RPMI7951 (cell line): ENCODE measurements around the gene SUMO4. TPM values are rescaled to one million over a fixed set of nuclear protein-coding genes. Genes with fewer than 3 reads are reported as not detected.
"Not testable (repeated sequence)": the region's sequence is repeated elsewhere in the genome, so short reads cannot be mapped to it uniquely, and the experiment has no call there.

Experiments
- DNase-seq: peaks from one replicate; pipeline ENCODE4 v3.0.0-alpha.2; 2012; ENCODE audit warnings: low read depth
- total RNA-seq: library from RNA; depleted of rRNA; stranded (reverse); fragments of >200 nt; shearing (Covaris generic); gene quantifications from 2 replicates; pipeline ENCODE4 v1.2.3, GENCODE V29; 2014

SUMO4 gene
- total RNA-seq, 1 experiment from 2014 or later = 0.84 TPM

GRCh38 chr6:149431905-149432775, 32.1 kb downstream of the SUMO4 start:
- peak; percentile 84 for DNase-seq

GRCh38 chr6:149433405-149433804, 33.3 kb downstream of the SUMO4 start:
- no peak for DNase-seq

GRCh38 chr6:149433881-149434280, 33.8 kb downstream of the SUMO4 start:
- DNase-seq = no peak

- no peak for DNase-seq
Observed at GRCh38 chr6:149435919-149436586, 36.0 kb downstream of the SUMO4 start.

DNA sequence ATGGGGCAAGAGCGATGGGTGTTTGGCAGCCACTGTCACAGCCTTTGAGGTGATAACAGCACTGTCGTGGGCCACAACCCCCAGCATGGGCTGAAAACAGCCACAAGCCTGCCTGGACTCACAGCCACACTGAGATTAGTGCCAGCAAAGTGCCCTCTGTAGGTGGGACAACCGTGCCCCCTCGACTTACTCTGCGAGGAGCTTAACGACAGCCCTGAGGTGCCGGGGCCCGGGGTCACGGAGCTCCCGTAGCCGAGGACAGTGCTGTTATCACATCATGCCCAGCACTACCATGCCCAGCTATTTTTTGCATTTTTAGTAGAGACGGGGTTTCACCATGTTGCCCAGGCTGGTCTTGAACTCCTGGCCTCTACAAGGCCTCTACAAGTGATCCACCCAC, 36.6 kb downstream of the SUMO4 start:
- no peak for DNase-seq

DNA sequence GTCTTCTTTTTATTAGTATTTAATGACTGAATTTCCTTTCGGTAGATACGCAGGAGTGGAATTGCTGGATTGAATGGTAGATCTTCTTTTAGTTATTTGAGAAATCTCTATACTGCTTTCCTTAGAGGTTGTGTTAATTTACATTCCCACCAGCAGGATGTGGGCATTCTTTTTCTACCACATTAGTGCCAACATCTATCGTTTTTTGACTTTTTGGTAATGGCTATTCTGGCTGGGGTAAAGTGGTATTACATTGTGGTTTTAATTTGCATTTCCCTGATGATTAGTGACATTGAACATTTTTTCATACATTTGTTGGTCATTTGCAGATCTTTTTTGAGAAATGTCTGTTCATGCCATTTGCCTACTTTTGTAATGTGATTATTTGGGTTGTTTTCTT, 37.1 kb downstream of the SUMO4 start:
- DNase-seq = no peak

DNA sequence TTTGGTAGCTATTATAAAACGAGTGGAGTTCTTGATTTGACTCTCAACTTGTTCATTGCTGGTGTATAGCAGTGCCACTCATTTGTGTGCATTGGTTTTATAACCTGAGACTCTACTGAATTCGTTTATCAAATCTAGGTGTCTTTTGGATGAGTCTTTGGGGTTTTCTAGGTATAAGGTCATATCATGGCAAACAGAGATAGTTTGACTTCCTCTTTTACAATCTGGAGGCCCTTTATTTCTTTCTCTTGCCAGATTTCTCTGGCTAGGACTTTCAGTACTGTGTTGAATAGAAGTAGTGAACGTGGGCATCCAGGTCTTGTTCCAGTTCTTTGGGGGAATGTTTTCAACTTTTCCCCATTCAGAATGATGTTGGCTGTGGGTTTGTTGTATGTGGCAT, 38.8 kb downstream of the SUMO4 start:
- DNase-seq = no peak

DNA sequence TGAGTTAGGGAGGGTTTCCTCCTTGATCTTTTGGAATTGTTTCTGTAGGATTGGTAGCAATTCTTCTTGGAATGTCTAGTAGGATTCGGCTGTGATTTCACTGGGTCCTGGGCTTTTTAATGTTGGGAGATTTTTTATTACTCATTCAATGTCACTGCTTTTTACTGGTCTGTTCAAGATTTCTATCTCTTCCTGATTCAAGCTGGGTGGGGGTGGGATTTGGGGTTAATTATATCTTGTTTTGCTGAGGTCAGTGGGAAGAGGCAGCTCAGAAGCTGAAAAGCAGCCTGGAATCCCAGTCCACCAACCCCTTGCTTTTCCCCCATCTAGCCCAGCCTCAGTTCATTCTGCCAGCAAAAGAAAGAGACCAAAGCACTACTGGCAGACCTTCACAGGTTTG, 39.6 kb downstream of the SUMO4 start:
- DNase-seq = no peak

DNA sequence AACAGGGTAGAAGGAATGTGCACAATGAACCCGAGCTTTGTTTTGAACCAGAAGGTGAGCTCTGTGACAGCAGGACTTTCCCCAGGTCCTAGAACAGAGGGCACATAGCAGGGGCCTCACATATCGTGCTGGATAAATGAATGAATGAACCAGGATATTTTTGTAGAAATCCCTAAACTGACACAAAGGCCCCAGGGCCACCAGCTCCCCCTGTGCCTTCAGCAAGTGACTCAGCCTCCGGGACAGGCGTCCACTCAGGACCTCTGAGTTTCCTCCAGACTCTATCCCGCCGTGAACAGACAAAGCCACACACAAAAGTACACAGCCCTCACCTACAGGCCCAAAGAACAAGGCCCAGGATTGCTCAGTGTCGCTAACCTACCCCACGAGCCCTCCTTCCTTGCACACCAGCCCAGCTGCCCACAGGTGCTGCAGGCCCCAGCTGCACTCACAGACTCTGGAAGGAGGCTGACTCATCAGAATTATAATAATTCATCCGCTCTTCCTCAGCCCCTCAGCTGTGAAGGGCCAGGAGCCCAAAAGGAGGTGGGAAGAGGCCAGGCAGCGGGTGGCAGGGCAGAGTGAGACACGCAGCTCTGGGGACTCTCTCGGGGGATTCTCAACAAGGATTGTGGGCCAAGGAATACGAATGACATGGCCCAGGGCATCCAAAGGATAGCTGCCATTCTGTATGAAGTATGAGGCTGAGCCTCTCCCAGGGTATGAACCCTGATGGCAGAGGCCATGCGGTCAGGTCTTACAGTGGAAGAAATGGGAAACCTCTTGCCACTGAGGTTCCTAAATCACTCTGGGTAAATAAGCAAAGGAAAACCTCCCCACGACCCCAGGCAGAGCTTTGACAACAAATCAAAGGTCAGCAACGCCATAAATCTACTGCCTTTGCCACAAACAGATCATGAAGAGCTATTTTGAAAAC, 40.9 kb downstream of the SUMO4 start:
- DNase-seq = peak; percentile 62

- no peak for DNase-seq
Observed at GRCh38 chr6:149441740-149442139, 41.7 kb downstream of the SUMO4 start.

GRCh38 chr6:149443411-149444181, 43.5 kb downstream of the SUMO4 start:
- no peak for DNase-seq

DNA sequence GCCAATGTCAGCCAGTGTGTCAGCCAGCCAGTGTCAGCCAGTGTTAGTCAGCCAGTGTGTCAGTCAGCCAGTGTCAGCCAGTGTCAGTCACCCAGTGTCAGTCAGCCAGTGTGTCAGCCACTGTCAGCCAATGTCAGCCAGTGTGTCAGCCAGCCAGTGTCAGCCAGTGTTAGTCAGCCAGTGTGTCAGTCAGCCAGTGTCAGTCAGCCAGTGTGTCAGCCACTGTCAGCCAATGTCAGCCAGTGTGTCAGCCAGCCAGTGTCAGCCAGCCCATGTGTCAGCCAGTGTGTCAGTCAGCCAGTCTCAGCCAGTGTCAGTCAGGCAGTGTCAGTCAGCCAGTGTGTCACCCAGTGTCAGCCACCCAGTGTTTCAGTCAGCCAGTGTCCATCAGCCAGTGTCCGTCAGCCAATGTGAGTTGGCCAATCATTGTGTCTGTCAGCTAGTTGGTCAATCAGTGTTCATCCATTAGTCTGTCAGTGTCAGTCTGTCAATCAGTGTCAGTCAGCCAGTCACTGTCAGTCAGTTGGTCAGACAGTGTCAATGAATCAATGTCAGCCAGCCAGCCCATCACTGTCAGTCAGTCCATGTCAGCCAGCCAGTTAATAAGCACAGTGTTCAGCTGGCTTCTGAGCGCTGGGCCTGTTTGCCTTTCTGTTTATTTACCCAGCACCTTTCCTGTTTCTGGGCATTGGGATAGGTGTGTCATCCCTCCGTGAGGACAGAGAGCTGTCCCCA, 44.5 kb downstream of the SUMO4 start:
- not testable (repeated sequence) for DNase-seq

DNA sequence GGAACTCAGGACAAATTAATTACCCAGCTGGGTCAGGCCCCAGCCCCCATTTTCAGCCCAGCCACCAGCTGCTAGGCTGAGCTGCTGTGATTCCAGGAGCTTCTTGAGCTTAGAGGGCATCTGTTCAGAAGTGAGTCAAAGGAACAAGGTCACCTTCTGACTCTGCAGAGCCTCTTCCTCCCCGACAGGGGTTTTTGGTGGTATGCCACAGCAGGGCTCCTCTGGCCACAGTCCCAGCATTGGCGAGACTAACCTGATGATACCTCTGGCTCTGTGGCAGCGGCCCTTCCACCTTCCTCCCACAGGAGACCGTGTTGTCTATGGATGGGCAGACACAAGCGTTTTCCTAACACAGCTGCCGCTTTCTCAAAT, 45.0 kb downstream of the SUMO4 start:
- no peak for DNase-seq

- no peak for DNase-seq
Observed at GRCh38 chr6:149445573-149445972, 45.5 kb downstream of the SUMO4 start.

DNA sequence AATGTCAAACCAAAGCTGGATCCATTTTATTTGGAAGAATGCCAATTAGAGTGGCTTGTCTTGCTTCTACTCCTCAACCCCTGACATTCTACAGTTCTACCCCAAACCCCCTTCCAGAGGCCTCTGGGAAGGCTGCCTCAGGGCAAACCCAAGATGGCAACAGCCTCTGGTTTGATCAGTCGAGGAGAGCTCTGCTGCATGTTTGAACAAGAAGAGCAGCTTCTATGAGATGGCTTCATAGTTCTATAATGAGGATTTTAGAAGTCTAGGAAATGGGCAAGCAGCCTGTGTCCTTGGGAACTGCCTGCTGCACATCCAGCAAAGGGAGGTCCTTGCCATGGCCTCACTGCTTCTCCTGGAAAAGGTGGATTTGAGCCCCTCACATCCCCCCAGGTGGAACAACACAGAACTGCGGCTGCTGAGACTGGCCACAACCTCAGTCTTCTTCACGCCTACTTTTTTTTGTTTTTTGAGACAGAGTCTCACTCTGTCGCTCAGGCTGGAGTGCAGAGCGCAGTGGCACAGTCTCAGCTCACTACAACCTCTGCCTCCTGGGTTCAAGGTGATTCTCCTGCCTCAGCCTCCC, 46.8 kb downstream of the SUMO4 start:
- no peak for DNase-seq

DNA sequence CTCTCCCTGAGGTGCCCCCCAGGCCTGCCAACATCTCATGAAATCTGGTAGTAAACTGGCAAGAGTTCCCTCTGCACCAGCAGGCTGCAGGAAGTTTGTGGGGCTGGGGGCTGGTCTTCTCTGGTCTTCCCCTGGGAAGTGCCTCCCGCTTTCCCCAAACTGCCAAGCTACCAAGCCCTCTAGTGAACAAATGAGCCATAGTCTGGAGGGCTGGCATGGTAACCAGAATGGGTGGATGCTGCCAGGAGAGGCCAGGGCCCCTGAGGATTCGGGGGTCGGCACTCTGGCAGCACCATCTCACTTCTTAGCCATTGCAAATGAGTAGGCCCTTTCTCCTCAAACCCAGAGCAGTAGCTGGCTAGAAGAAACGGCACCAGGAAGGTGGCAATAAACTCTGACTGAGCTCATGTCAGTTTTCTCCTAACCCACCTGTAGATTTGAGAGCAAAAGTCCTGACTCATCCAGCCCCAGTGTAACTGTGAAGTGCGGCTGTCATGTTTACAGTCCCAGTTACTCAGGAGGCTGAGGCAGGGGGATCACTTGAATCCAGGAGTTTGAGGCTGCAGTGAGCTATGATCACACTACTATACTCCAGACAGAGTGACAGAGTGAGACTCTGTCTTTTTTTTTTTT, 48.9 kb downstream of the SUMO4 start:
- no peak for DNase-seq

DNA sequence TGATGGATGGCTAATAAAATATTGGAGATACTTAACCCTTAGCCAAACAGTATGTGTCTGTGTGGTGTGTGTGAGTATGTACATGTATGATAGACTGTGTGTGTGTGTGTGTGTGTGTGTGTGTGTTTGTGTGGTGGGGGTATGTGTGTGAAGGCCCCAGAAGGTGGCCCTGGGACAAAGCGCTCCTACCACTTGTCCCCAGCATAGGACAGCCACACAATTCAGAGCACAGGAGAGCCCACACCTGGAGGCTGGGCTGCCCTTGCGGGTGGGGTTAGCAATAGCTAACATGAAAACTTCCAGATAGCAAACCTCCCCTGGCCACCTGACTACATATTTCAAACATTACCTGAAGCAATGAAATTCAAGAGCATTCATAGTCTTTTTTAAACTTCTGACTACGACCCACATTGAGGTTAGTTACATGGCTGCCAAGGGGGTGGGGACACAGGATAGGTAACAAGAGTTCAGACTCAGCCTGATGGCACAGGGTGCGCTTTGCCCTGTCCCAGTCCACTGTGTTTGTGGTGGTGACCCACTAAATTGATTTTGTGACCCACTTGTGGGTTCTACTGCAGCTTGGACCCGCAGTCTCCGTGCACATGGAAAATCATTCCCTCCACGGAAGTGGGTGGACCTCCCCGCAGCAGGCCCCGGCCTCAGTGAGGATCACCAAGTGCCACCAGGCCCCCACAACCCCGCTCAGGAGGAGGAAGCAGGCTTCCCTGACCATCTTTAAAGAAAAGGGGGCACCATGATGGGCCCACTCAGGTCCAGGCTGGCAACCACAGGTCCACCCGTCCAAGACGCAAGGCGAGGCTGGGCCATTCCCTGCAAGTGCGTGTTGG, 50.0 kb downstream of the SUMO4 start:
- DNase-seq = no peak
